GM21526 (cell line): Measurements from ENCODE around the gene DDR2.
"Not testable (repeated sequence)": the region's sequence is repeated elsewhere in the genome, so short reads cannot be mapped to it uniquely, and the experiment has no call there.

ENCODE experiments used
- ATAC-seq: cut with Tn5 transposase; IDR thresholded peaks from one replicate; pipeline ENCODE4 v1.9.1; 2021; ENCODE audit warnings: moderate library complexity; ENCODE audit not compliant: unreplicated experiment, low FRiP score

The DDR2 gene

GRCh38 chr1:162818666-162819065 lies 186.4 kb downstream of the DDR2 start:
- ATAC-seq = not testable (repeated sequence)

- no peak for ATAC-seq
Observed at GRCh38 chr1:162822391-162823200, 190.3 kb downstream of the DDR2 start.

- ATAC-seq = no peak
Observed at GRCh38 chr1:162823231-162823630, 191.0 kb downstream of the DDR2 start.

DNA sequence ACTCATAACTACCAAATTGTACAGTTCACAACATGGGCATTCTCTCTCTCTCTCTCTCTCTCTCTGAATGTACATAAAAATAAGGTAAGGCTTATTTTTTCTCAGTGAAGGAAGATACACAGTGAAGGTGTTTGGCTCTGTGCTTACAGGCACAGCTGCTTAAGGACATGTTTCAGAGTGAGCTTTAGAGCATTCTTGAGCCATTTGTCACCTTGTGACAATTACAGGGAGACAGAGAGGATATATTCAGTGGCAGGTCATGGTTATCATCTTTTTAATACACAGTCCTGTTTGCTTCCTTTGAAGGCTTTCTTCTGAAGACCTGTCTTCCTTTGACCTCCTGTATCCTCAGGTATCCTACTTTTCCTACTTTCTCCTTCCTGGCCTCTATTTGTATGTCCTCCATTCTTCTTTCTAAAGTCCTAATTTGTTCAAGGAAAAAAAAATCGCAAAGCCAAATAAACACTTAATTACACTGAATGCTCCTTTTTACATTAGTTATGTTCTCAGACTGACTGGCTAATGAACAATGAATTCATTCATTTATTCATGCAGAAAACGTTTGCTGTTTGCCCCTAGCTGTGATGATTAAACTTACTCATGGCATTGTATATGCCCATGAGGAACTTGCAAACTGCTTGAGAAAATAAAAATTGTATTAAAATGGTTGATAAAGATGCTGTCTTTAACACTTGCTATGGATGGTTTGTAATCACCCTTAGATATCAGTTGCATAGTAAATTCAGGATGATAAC lies 191.7 kb downstream of the DDR2 start:
- ATAC-seq = no peak

DNA sequence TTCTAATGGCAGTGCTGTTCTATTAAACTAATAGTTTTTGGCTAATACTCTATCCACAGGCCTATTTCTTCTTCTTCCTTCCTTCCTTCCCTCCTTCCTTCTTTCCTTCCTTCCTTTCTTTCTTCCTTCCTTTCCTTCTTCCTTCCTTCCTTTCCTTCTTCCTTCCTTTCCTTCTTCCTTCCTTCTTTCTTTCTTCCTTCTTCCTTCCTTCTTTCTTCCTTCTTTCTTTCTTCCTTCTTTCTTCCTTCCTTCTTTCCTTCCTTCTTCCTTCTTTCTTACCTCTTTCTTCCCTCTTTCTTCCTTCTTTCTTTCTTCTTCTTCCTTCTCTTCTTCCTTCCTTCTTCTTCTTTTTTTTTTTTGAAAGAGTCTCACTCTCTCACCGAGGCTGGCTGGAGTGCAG lies 197.0 kb downstream of the DDR2 start:
- ATAC-seq = no peak

GRCh38 chr1:162832470-162832869 lies 200.2 kb downstream of the DDR2 start:
- no peak for ATAC-seq

DNA sequence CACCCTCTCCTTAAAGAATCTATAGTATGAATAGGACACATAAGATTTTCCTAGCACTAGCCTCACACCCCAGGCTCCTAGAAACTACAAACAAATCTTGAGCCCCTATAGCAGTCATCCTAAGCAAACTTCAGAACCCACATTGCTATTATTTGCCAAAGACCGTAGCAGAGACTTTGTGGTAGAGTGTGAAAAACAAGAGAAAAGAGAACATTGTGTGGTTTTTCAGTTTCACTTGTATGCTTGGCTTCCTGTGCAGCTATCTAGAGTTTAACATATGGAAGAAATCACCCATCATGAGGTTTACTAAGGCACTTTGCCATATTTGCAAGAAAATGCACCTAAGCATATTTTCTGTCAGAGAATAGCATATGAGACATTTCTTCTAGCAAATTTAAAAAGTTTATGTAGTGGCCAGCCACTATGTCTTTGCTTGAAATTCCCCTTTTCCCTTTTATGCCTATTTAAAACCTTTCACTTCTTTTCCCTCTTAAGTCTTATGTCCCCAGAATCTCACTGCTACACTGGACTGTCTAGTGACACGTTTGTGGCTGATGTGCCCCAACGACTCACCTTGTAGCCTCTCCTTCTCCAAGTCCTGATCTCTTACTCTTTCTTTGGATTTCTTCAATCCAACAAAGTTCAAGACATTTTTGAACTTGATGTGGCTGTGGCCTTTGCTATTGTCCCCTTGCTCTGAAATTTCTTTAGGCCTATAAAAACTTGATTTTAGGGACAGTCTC lies 203.1 kb downstream of the DDR2 start:
- ATAC-seq = peak; percentile 97
